GM12891 (cell line): Measurements from ENCODE around the gene DAAM1.

Experiments used
- POLR2A ChIP-seq: IDR thresholded peaks from 2 replicates; pipeline ENCODE4 v1.6.1; 2011; ENCODE audit warnings: low read depth, low read length, control low read depth
- POLR2AphosphoS5 ChIP-seq: IDR thresholded peaks from 2 replicates; pipeline ENCODE4 v1.6.1; 2011; ENCODE audit warnings: low read depth, low read length, control low read depth
- SPI1 ChIP-seq: IDR thresholded peaks from 2 replicates; pipeline ENCODE4 v1.6.1; 2011; ENCODE audit warnings: low read depth, low read length, control low read depth
- TAF1 ChIP-seq: IDR thresholded peaks from 2 replicates; pipeline ENCODE4 v1.6.1; 2011; ENCODE audit warnings: low read depth, low read length, control low read depth

- no peak for TF ChIP-seq POLR2AphosphoS5
- TF ChIP-seq POLR2A = no peak
- TF ChIP-seq SPI1 = no peak
- no peak for TF ChIP-seq TAF1
Measured at GRCh38 chr14:59374048-59374447, 185.6 kb downstream of the DAAM1 start.
